Measurements from ENCODE around the gene LCE5A.

LCE5A gene

DNA sequence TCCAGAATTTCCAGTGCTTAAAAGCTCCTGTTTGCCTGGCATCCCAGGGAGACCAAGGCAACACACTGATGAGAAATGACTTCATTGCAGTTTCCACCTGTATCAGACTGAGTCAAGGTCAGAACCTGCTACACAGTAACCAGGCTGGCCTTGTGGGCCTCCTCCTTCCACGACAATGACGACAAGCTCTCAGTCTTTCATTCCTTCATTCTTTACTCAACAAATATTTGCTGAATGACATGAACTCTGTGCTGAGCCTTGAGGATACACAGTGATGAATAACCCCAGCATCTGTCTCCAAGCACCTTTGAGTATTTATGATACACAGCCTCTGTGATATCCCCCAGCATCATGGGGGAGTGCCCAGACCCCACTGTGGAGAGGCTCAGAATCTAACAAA, 8.9 kb upstream of the LCE5A start:
- Histone ChIP-seq H3K27ac (replicated peaks) (no peak overlapping the region), H3K4me3 (replicated peaks; ENCODE audit: insufficient read depth, low read length) (no peak overlapping the region), H3K27me3 (ENCODE audit: insufficient read depth, poor library complexity, severe bottlenecking) (no peaks in the 10 kb centered on the region)
- TF ChIP-seq POLR2AphosphoS5 (IDR thresholded peaks at IDR 0.05; ENCODE audit: low read depth) (no peak), SPI1 (IDR thresholded peaks at IDR 0.05; ENCODE audit: borderline replicate concordance, low read depth) (no peak), GABPA (IDR thresholded peaks at IDR 0.05; ENCODE audit: low read depth) (no peak)
- TF ChIP-seq, protein P1, sequence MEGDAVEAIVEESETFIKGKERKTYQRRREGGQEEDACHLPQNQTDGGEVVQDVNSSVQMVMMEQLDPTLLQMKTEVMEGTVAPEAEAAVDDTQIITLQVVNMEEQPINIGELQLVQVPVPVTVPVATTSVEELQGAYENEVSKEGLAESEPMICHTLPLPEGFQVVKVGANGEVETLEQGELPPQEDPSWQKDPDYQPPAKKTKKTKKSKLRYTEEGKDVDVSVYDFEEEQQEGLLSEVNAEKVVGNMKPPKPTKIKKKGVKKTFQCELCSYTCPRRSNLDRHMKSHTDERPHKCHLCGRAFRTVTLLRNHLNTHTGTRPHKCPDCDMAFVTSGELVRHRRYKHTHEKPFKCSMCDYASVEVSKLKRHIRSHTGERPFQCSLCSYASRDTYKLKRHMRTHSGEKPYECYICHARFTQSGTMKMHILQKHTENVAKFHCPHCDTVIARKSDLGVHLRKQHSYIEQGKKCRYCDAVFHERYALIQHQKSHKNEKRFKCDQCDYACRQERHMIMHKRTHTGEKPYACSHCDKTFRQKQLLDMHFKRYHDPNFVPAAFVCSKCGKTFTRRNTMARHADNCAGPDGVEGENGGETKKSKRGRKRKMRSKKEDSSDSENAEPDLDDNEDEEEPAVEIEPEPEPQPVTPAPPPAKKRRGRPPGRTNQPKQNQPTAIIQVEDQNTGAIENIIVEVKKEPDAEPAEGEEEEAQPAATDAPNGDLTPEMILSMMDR (IDR thresholded peaks at IDR 0.05; ENCODE audit: insufficient read depth, low read length), result no peak
- TF ChIP-seq, protein P2, sequence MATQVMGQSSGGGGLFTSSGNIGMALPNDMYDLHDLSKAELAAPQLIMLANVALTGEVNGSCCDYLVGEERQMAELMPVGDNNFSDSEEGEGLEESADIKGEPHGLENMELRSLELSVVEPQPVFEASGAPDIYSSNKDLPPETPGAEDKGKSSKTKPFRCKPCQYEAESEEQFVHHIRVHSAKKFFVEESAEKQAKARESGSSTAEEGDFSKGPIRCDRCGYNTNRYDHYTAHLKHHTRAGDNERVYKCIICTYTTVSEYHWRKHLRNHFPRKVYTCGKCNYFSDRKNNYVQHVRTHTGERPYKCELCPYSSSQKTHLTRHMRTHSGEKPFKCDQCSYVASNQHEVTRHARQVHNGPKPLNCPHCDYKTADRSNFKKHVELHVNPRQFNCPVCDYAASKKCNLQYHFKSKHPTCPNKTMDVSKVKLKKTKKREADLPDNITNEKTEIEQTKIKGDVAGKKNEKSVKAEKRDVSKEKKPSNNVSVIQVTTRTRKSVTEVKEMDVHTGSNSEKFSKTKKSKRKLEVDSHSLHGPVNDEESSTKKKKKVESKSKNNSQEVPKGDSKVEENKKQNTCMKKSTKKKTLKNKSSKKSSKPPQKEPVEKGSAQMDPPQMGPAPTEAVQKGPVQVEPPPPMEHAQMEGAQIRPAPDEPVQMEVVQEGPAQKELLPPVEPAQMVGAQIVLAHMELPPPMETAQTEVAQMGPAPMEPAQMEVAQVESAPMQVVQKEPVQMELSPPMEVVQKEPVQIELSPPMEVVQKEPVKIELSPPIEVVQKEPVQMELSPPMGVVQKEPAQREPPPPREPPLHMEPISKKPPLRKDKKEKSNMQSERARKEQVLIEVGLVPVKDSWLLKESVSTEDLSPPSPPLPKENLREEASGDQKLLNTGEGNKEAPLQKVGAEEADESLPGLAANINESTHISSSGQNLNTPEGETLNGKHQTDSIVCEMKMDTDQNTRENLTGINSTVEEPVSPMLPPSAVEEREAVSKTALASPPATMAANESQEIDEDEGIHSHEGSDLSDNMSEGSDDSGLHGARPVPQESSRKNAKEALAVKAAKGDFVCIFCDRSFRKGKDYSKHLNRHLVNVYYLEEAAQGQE (IDR thresholded peaks at IDR 0.05; ENCODE audit: insufficient replicate concordance, low read depth), result no peak
- no peak for DNase-seq (ENCODE audit: low read depth in 1 of 2, low spot score in 1 of 2)

DNA sequence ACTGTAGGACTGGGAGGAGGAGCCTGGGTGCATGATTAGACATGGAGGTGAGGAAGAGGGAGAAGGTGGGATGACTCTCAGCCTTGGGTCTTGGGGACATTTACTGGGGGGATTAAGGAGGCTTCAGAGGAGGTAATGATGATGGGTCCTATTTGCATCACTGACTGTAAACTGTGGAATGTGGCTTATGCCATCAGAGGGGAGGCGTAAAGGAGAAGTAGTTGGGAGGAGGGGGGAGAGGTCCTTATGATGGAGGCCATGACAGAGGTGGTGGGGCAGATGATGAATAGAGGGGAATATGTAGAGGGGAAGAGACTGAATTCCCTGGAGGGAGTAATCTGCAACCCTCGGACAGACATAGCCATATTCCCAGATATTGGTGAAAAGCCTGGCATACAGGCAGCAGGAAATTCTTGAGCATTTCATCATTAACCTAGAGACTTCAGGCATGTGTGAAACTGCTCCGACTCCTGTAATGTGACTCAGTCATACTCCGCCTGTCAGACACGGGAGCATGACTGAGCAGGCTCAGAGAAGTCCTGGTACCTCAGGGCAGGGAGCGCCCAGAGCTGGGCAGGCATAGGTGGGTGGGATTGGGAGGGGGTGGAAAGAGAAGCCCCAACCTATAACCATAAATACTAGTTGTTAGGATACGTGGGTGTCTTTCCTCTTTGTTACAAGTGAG, 8.0 kb upstream of the LCE5A start:
- H3K27ac ChIP-seq (replicated peaks), result no peak overlapping the region
- no peaks in the 10 kb centered on the region for H3K27me3 ChIP-seq (ENCODE audit: insufficient read depth, poor library complexity, severe bottlenecking)
- DNase-seq (ENCODE audit: low read depth in 1 of 2, low spot score in 1 of 2), result no peak

DNA sequence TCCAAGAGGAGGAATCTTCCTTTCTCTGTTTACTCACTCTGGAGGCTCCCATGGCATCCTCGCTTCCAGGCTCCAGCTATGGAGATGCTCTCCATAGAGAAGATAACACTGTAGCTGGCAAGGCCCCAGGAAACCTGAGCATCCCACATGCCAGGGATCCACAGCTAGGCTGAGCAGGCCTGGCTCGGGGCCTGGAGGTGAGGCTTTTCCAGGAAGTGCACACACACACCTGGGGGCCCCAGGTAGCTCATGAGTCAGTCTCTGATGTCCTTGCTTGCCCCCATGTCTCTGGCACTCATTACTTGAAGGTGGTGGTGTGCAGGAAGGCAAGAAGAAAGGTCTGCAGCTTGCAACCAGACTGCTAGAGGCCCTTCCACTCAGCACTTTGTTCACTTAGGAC, 5.5 kb upstream of the LCE5A start:
- no peak for DNase-seq (ENCODE audit: low read depth in 1 of 2, low spot score in 1 of 2)
- Histone ChIP-seq H3K4me3 (replicated peaks; ENCODE audit: insufficient read depth, low read length) (no peak overlapping the region), H3K27ac (replicated peaks) (no peak overlapping the region), H3K27me3 (ENCODE audit: insufficient read depth, poor library complexity, severe bottlenecking) (no peaks in the 10 kb centered on the region)
- TF ChIP-seq, protein P2 (IDR thresholded peaks at IDR 0.05; ENCODE audit: insufficient replicate concordance, low read depth), result no peak
- TF ChIP-seq SPI1 (IDR thresholded peaks at IDR 0.05; ENCODE audit: borderline replicate concordance, low read depth) (no peak), GABPA (IDR thresholded peaks at IDR 0.05; ENCODE audit: low read depth) (no peak), POLR2AphosphoS5 (IDR thresholded peaks at IDR 0.05; ENCODE audit: low read depth) (no peak)
- TF ChIP-seq, protein P1 (IDR thresholded peaks at IDR 0.05; ENCODE audit: insufficient read depth, low read length), result no peak

More for the DNA sequence above, 8.0 kb upstream of the LCE5A start:
- no peak overlapping the region for H3K4me3 ChIP-seq (replicated peaks; ENCODE audit: insufficient read depth, low read length)
- TF ChIP-seq GABPA (IDR thresholded peaks at IDR 0.05; ENCODE audit: low read depth) (no peak), SPI1 (IDR thresholded peaks at IDR 0.05; ENCODE audit: borderline replicate concordance, low read depth) (no peak), POLR2AphosphoS5 (IDR thresholded peaks at IDR 0.05; ENCODE audit: low read depth) (no peak)
- TF ChIP-seq, protein P1 (IDR thresholded peaks at IDR 0.05; ENCODE audit: insufficient read depth, low read length), result no peak
- TF ChIP-seq, protein P2 (IDR thresholded peaks at IDR 0.05; ENCODE audit: insufficient replicate concordance, low read depth), result no peak
